GM12864 (cell line): Measurements from ENCODE around the gene VASH1.
"Not testable (repeated sequence)": the region's sequence is repeated elsewhere in the genome, so short reads cannot be mapped to it uniquely, and the experiment has no call there.

Source experiments
- DNase-seq: peaks from one replicate; pipeline ENCODE4 v3.0.0-alpha.2; 2011; ENCODE audit warnings: low read depth
- H3K4me3 ChIP-seq: 2 replicates; pipeline ENCODE4 v1.5.1; 2011; ENCODE audit warnings: mild to moderate bottlenecking, low read depth, low read length, control low read depth
- TF ChIP-seq, protein P1 (sequence below): IDR thresholded peaks from 2 replicates; pipeline ENCODE4 v1.5.1; 2011; ENCODE audit warnings: low read depth, mild to moderate bottlenecking, moderate library complexity, low read length, control low read depth, inconsistent platforms; ENCODE audit errors: missing control alignments

VASH1 gene

GRCh38 chr14:76727384-76727783 is 33.9 kb upstream of the VASH1 start:
- TF ChIP-seq, protein P1, sequence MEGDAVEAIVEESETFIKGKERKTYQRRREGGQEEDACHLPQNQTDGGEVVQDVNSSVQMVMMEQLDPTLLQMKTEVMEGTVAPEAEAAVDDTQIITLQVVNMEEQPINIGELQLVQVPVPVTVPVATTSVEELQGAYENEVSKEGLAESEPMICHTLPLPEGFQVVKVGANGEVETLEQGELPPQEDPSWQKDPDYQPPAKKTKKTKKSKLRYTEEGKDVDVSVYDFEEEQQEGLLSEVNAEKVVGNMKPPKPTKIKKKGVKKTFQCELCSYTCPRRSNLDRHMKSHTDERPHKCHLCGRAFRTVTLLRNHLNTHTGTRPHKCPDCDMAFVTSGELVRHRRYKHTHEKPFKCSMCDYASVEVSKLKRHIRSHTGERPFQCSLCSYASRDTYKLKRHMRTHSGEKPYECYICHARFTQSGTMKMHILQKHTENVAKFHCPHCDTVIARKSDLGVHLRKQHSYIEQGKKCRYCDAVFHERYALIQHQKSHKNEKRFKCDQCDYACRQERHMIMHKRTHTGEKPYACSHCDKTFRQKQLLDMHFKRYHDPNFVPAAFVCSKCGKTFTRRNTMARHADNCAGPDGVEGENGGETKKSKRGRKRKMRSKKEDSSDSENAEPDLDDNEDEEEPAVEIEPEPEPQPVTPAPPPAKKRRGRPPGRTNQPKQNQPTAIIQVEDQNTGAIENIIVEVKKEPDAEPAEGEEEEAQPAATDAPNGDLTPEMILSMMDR = no peak

GRCh38 chr14:76727901-76728300 is 33.4 kb upstream of the VASH1 start:
- DNase-seq = no peak
- TF ChIP-seq, protein P1 = no peak
- H3K4me3 ChIP-seq = no peak overlapping the region

More at GRCh38 chr14:76727384-76727783, 33.9 kb upstream of the VASH1 start:
- no peak for DNase-seq
- no peak overlapping the region for H3K4me3 ChIP-seq

- H3K4me3 ChIP-seq = no peak overlapping the region
- TF ChIP-seq, protein P1 = no peak
- DNase-seq = no peak
Measured at GRCh38 chr14:76729258-76729657, 32.0 kb upstream of the VASH1 start.

- no peak for DNase-seq
- TF ChIP-seq, protein P1 = no peak
- no peak overlapping the region for H3K4me3 ChIP-seq
Measured at GRCh38 chr14:76729953-76730505, 31.2 kb upstream of the VASH1 start.

GRCh38 chr14:76734501-76734900 is 26.8 kb upstream of the VASH1 start:
- H3K4me3 ChIP-seq, DNase-seq: not testable (repeated sequence)

DNA sequence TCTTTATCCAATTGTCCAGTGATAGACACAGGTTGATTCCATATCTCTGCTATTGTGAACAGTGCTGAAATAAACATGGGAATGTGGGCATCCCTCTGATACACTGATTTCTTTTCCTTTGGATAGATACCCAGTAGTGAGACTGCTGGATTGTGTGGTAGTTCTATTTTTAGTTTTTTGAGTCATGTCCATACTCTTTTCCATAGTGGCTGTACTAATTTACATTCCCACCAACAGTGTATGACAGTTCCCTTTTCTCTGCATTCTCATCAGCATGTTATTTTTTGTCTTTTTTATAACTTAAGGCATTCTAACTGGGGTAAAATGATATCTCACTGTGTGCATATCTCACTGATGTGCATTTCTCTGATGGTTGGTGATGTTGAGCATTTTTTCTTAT is 24.8 kb upstream of the VASH1 start:
- no peak overlapping the region for H3K4me3 ChIP-seq
- no peak for DNase-seq
- TF ChIP-seq, protein P1 = no peak

- TF ChIP-seq, protein P1 = no peak
- no peak for DNase-seq
Measured at GRCh38 chr14:76741074-76741473, 20.2 kb upstream of the VASH1 start.

More at GRCh38 chr14:76741074-76741473, 20.2 kb upstream of the VASH1 start:
- H3K4me3 ChIP-seq = no peak overlapping the region
